Common myeloid progenitor, CD34-positive (primary cell): ENCODE results near the gene RBM25.

Source experiments
- CTCF ChIA-PET: fragments of 350-600 bp; sonication (Branson Sonifier 250); formaldehyde crosslinking; loops from one replicate; lab custom pipeline; 2021; ENCODE audit warnings: antibody characterized with exemption; lab: Charles Lee
- POLR2A ChIA-PET: fragments of 350-600 bp; sonication (Branson Sonifier 250); formaldehyde crosslinking; loops from one replicate; lab custom pipeline; 2021; ENCODE audit warnings: antibody characterized with exemption; lab: Charles Lee
- DNase-seq, 3 donors: peaks; one replicate each; pipeline versions ENCODE4 v3.0.0 to v3.0.0-alpha.2; 2013
- H3K27ac ChIP-seq, 2 experiments: 1 replicate in 1 of 2; 2 replicates in 1 of 2; pipeline ENCODE4 v1.7.0; 2013; ENCODE audit warnings: inconsistent platforms in 2 of 2, low read length in 2 of 2, mild to moderate bottlenecking in 2 of 2, low read depth in 1 of 2, moderate library complexity in 1 of 2; ENCODE audit not compliant: severe bottlenecking in 2 of 2, insufficient read depth in 1 of 2, poor library complexity in 1 of 2
- H3K27me3 ChIP-seq, 5 experiments: replicated peaks in 2 of 5; 1 replicate in 3 of 5; 2 replicates in 2 of 5; pipeline versions ENCODE4 v1.6.1 to v1.7.0; 2013; ENCODE audit warnings: low read length in 4 of 5, mild to moderate bottlenecking in 2 of 5, moderate library complexity in 2 of 5, inconsistent platforms in 1 of 5; ENCODE audit not compliant: insufficient read depth in 5 of 5, control insufficient read depth in 4 of 5
- H3K36me3 ChIP-seq, 4 experiments: 1 replicate in 2 of 4; 2 replicates in 2 of 4; pipeline versions ENCODE4 v1.6.1 to v1.7.0; 2013; ENCODE audit warnings: low read length in 3 of 4, control low read depth in 1 of 4, mild to moderate bottlenecking in 1 of 4; ENCODE audit not compliant: control insufficient read depth in 4 of 4, insufficient read depth in 4 of 4
- H3K4me1 ChIP-seq, 4 experiments: 1 replicate in 3 of 4; 2 replicates in 1 of 4; pipeline versions ENCODE4 v1.6.1 to v1.7.1; 2013; ENCODE audit warnings: low read length in 3 of 4, mild to moderate bottlenecking in 3 of 4, control low read depth in 1 of 4, inconsistent platforms in 1 of 4, moderate library complexity in 1 of 4; ENCODE audit not compliant: control insufficient read depth in 4 of 4, insufficient read depth in 4 of 4; ENCODE audit errors: control extremely low read depth in 1 of 4
- H3K4me3 ChIP-seq, 7 experiments: 1 replicate in 4 of 7; 2 replicates in 3 of 7; pipeline versions ENCODE4 v1.5.1 to v1.7.0; 2013; ENCODE audit warnings: mild to moderate bottlenecking in 7 of 7, low read length in 6 of 7, moderate library complexity in 6 of 7, inconsistent platforms in 2 of 7, low read depth in 2 of 7, control low read depth in 1 of 7; ENCODE audit not compliant: insufficient read depth in 4 of 7, control insufficient read depth in 1 of 7; ENCODE audit errors: extremely low read depth in 1 of 7
- H3K9me3 ChIP-seq, 5 experiments: 1 replicate in 4 of 5; 2 replicates in 1 of 5; pipeline versions ENCODE4 v1.6.1 to v1.7.1; 2013; ENCODE audit warnings: low read length in 4 of 5, mild to moderate bottlenecking in 2 of 5, inconsistent platforms in 1 of 5, low read depth in 1 of 5, moderate library complexity in 1 of 5; ENCODE audit not compliant: control insufficient read depth in 4 of 5, insufficient read depth in 2 of 5; ENCODE audit errors: control extremely low read depth in 1 of 5
- WGBS: methylation state at CpG from one replicate; pipeline ENCODE4 v1.1.5; 2013; ENCODE audit not compliant: insufficient coverage; 5-methylcytosine and 5-hydroxymethylcytosine counted together

RBM25 gene

DNA sequence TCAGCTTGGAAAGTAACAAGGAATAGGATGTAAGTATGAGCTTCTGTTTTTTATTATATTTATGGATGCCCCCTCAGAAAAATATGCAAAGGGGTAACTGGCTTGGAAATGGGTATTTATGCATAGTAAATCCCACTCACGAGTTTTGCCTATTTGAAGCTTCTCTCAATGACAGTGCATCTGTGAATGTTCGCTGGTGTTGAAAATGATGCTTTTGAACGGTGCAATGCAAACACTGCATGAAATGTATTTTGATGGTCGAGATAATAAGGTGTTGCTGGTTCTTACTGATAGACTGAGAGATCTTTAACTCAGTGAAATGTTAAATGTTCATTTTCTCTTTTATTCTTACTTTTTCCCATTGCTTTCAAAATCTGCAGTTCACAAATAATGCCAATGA, 42.0 kb downstream of the RBM25 start:
- 94% methylated on average over 3 of the region's 4 CpGs for WGBS

DNA sequence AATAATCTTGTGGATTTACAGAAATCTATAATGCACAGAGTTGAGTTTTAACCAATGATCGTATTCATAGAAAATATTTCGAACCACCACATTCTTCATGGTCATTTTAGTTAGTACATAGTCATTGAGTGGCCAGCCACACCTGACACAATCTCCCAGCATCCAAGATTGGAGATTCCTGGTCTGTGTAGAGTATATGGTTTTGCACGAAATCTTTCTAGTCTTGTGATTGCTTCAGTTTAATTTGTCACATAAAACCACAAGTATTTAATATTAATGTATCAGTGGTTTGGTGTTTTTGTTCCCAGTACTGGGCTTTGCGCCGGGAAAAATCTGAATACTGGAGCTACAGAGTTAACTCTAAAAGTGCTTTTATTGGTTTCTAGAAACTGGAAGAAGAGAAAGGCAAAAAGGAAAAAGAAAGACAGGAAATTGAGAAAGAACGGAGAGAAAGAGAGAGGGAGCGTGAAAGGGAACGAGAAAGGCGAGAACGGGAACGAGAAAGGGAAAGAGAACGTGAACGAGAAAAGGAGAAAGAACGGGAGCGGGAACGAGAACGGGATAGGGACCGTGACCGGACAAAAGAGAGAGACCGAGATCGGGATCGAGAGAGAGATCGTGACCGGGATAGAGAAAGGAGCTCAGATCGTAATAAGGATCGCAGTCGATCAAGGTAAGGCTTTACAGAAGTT, 44.6 kb downstream of the RBM25 start:
- H3K9me3 ChIP-seq: no peaks in the 10 kb centered on the region
- WGBS: 97% methylated on average over 24 of the region's 27 CpGs
- POLR2A ChIA-PET: interaction anchor here (0.6 kb wide), 1 partner anchor 16 kb away, joined by 4 read pairs; no protein-coding TSS in a partner anchor
- no peak overlapping the region for H3K27ac ChIP-seq
- no peak for DNase-seq
- H3K4me3 ChIP-seq: no peak overlapping the region
- H3K36me3 ChIP-seq: peaks cover 24 to 86% (median 56%) of the 10 kb centered on the region in 4 experiments
- no peaks in the 10 kb centered on the region for H3K4me1 ChIP-seq
- CTCF ChIA-PET: no interaction called here
- H3K27me3 ChIP-seq: no peaks in the 10 kb centered on the region

More for the DNA sequence above, 42.0 kb downstream of the RBM25 start:
- CTCF ChIA-PET: interaction anchor here (0.6 to 1.3 kb wide), 2 partner anchors 11 to 19 kb away, joined by 3 read pairs; no protein-coding TSS in a partner anchor
- Histone ChIP-seq H3K27ac (no peak overlapping the region), H3K27me3 (no peaks in the 10 kb centered on the region), H3K36me3 (peaks cover 32 to 84% (median 59%) of the 10 kb centered on the region in 4 experiments), H3K4me3 (no peak overlapping the region), H3K4me1 (no peaks in the 10 kb centered on the region), H3K9me3 (no peaks in the 10 kb centered on the region)
- POLR2A ChIA-PET: interaction anchor here (0.6 to 0.7 kb wide), 2 partner anchors 15 to 294 kb away, joined by 3 to 9 read pairs; no protein-coding TSS in a partner anchor
- no peak for DNase-seq

DNA sequence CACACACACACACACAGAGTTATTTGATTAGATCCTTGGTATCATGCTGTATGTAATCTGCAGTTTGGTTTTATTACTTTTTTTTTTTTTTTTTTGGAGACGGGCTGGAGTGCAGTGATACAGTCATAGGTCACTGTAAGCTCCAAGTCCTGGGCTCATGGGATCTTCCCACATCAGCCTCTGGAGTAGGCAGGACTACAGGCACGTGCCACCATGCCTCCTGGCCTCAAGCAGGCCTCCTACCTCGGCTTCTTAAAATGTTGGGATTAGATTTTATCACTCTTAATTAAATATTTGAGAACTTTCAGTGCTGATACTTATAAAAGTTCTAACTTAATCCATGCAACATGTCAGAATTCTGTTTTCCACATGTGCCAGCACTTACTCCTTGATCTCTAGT, 46.7 kb downstream of the RBM25 start:
- H3K36me3 ChIP-seq: peaks cover 34 to 85% (median 57%) of the 10 kb centered on the region in 4 experiments
- H3K4me1 ChIP-seq: no peaks in the 10 kb centered on the region
- H3K27me3 ChIP-seq: no peaks in the 10 kb centered on the region
- 100% methylated on average over 1 of the region's 3 CpGs for WGBS
- H3K9me3 ChIP-seq: no peaks in the 10 kb centered on the region
- no peak for DNase-seq
- ChIA-PET POLR2A (no interaction called here), CTCF (no interaction called here)
- H3K27ac ChIP-seq: no peak overlapping the region
- no peak overlapping the region for H3K4me3 ChIP-seq

GRCh38 chr14:73105727-73106126, 47.4 kb downstream of the RBM25 start:
- CTCF ChIA-PET: no interaction called here
- no peaks in the 10 kb centered on the region for H3K27me3 ChIP-seq
- no peak overlapping the region for H3K4me3 ChIP-seq
- peaks cover 32 to 86% (median 59%) of the 10 kb centered on the region in 4 experiments for H3K36me3 ChIP-seq
- H3K27ac ChIP-seq: no peak overlapping the region
- H3K9me3 ChIP-seq: no peaks in the 10 kb centered on the region
- 97% methylated on average over 14 of the region's 16 CpGs for WGBS
- no peak for DNase-seq
- no peaks in the 10 kb centered on the region for H3K4me1 ChIP-seq
- POLR2A ChIA-PET: no interaction called here

GRCh38 chr14:73116079-73116665, 57.8 kb downstream of the RBM25 start:
- DNase-seq: no peak
- no peaks in the 10 kb centered on the region for H3K27me3 ChIP-seq
- no peaks in the 10 kb centered on the region for H3K4me1 ChIP-seq
- H3K36me3 ChIP-seq: peaks cover 33 to 76% (median 54%) of the 10 kb centered on the region in 4 experiments
- H3K4me3 ChIP-seq: no peak overlapping the region
- POLR2A ChIA-PET: interaction anchor here (0.5 kb wide), 1 partner anchor 385 kb away, joined by 3 read pairs; no protein-coding TSS in a partner anchor
- peak overlapping the region in 1 of 2 experiments; percentile 27 for H3K27ac ChIP-seq
- WGBS: 98% methylated on average over 5 of the region's 6 CpGs
- H3K9me3 ChIP-seq: no peaks in the 10 kb centered on the region
- CTCF ChIA-PET: interaction anchor here (2.0 kb wide), 1 partner anchor 9 kb away, joined by 6 read pairs; no protein-coding TSS in a partner anchor

DNA sequence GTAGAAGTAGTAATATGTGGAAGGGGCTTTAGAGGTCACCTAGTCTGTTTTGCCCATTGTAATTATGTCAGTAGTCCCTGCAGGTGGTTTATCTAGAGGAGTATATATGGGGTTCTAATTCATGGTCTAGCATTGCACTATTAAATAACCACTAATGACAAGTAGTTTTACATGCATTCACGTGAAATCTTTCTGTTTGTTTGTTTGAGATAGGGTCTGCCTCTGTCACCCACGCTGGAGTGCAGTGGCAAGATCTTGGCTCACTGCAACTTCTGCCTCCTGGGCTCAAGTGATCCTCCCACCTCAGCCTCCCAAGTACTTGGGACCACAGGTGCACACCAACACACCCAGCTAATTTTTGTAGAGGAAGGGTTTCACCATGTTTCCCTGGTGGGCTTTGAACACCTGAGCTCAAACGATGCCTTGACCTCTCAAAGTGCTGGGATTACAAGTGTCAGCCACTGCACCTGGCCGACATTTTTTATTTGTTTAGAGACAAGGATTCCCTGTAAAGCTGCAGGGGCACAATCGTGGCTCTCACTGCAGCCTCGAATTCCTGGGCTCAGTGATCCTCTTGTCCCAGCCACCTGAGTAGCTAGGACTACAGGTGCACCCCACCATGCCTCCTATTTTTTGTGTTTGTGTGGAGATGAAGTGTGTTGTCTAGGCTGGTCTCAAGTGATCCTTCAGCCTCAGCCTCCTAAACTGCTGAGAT, 66.0 kb downstream of the RBM25 start:
- Histone ChIP-seq H3K4me3 (no peak overlapping the region), H3K27me3 (no peaks in the 10 kb centered on the region), H3K9me3 (no peaks in the 10 kb centered on the region), H3K27ac (no peak overlapping the region), H3K4me1 (no peaks in the 10 kb centered on the region), H3K36me3 (peaks cover 14 to 44% (median 27%) of the 10 kb centered on the region in 4 experiments)
- CTCF ChIA-PET: interaction anchor here (1.5 to 1.7 kb wide), 2 partner anchors 9 to 36 kb away, joined by 3 to 6 read pairs; no protein-coding TSS in a partner anchor
- POLR2A ChIA-PET: interaction anchor here (0.7 kb wide), 1 partner anchor 66 kb away, joined by 3 read pairs; the partner anchor contains the start of gene RBM25
- DNase-seq: no peak
- WGBS: 95% methylated on average over 5 of the region's 6 CpGs
